HG02623 (cell line): Measurements from ENCODE around the gene CCN2.

ENCODE experiments used
- ATAC-seq: cut with Tn5 transposase; IDR thresholded peaks from one replicate; pipeline ENCODE4 v1.9.1; 2021; ENCODE audit warnings: moderate library complexity; ENCODE audit not compliant: unreplicated experiment

The CCN2 gene

GRCh38 chr6:131967948-131968347 is 16.8 kb upstream of the CCN2 start:
- no peak for ATAC-seq

GRCh38 chr6:131966443-131966842 is 15.3 kb upstream of the CCN2 start:
- no peak for ATAC-seq

GRCh38 chr6:131963063-131963462 is 11.9 kb upstream of the CCN2 start:
- ATAC-seq: no peak

- ATAC-seq: no peak
Observed at GRCh38 chr6:131960371-131961133, 9.4 kb upstream of the CCN2 start.

GRCh38 chr6:131958542-131959470 is 7.6 kb upstream of the CCN2 start:
- ATAC-seq: no peak

- ATAC-seq: no peak
Observed at GRCh38 chr6:131958095-131958494, 6.9 kb upstream of the CCN2 start.

- no peak for ATAC-seq
Observed at GRCh38 chr6:131955876-131956275, 4.7 kb upstream of the CCN2 start.

GRCh38 chr6:131955192-131955591 is 4.0 kb upstream of the CCN2 start:
- no peak for ATAC-seq

- ATAC-seq: no peak
Observed at GRCh38 chr6:131954775-131955107, 3.6 kb upstream of the CCN2 start.

- no peak for ATAC-seq
Observed at GRCh38 chr6:131954059-131954774, 3.0 kb upstream of the CCN2 start.

- no peak for ATAC-seq
Observed at GRCh38 chr6:131952886-131953509, 1.8 kb upstream of the CCN2 start.

GRCh38 chr6:131951576-131952230 is 531 bp upstream of the CCN2 start:
- no peak for ATAC-seq

GRCh38 chr6:131949909-131950766 is 1.0 kb downstream of the CCN2 start:
- no peak for ATAC-seq

- ATAC-seq: no peak
Observed at GRCh38 chr6:131949620-131949908, 1.6 kb downstream of the CCN2 start.

- ATAC-seq: no peak
Observed at GRCh38 chr6:131948692-131949619, 2.2 kb downstream of the CCN2 start.

GRCh38 chr6:131947986-131948661 is 3.0 kb downstream of the CCN2 start:
- ATAC-seq: no peak

- no peak for ATAC-seq
Observed at GRCh38 chr6:131946992-131947955, 3.9 kb downstream of the CCN2 start.
